Duodenal mucosa (tissue), 2 donors: Measurements from ENCODE around the gene RSL1D1.
"Not testable (repeated sequence)": the region's sequence is repeated elsewhere in the genome, so short reads cannot be mapped to it uniquely, and the experiment has no call there.

Experiments used
- H3K27ac ChIP-seq: one replicate; pipeline ENCODE4 v1.7.0; 2013; ENCODE audit warnings: low read depth, low read length
- H3K27me3 ChIP-seq, 2 donors: one replicate each; pipeline ENCODE4 v1.7.0; 2013; ENCODE audit warnings: low read length in 2 of 2, control low read depth in 1 of 2; ENCODE audit not compliant: insufficient read depth in 2 of 2, control insufficient read depth in 1 of 2
- H3K36me3 ChIP-seq, 2 donors: one replicate each; pipeline ENCODE4 v1.7.0; 2013; ENCODE audit warnings: low read length in 2 of 2, control low read depth in 1 of 2; ENCODE audit not compliant: insufficient read depth in 2 of 2, control insufficient read depth in 1 of 2
- H3K4me1 ChIP-seq, 2 donors: one replicate each; pipeline ENCODE4 v1.7.0; 2013; ENCODE audit warnings: low read length in 2 of 2, control low read depth in 1 of 2; ENCODE audit not compliant: insufficient read depth in 2 of 2, control insufficient read depth in 1 of 2
- H3K4me3 ChIP-seq, 2 donors: one replicate each; pipeline ENCODE4 v1.7.0; 2013; ENCODE audit warnings: low read length in 2 of 2, low read depth in 1 of 2
- H3K9ac ChIP-seq, 2 donors: one replicate each; pipeline ENCODE4 v1.7.0; 2013; ENCODE audit warnings: low read length in 2 of 2, low read depth in 1 of 2
- H3K9me3 ChIP-seq, 2 donors: one replicate each; pipeline ENCODE4 v1.7.0; 2013; ENCODE audit warnings: low read length in 2 of 2, control low read depth in 1 of 2; ENCODE audit not compliant: control insufficient read depth in 1 of 2

Gene RSL1D1

GRCh38 chr16:11792410-11793241, 58.7 kb downstream of the RSL1D1 start:
- H3K4me3 ChIP-seq: peak overlapping the region in 1 of 2 donors; percentile 38
- no peaks in the 10 kb centered on the region for H3K27me3 ChIP-seq
- H3K9me3 ChIP-seq: no peaks in the 10 kb centered on the region
- peaks cover 0 to 13% of the 10 kb centered on the region in 2 donors for H3K36me3 ChIP-seq
- H3K9ac ChIP-seq: peak overlapping the region in 1 of 2 donors; percentile 54
- peak overlapping the region; percentile 57 for H3K27ac ChIP-seq
- peaks cover 45 to 50% of the 10 kb centered on the region in 2 donors for H3K4me1 ChIP-seq

DNA sequence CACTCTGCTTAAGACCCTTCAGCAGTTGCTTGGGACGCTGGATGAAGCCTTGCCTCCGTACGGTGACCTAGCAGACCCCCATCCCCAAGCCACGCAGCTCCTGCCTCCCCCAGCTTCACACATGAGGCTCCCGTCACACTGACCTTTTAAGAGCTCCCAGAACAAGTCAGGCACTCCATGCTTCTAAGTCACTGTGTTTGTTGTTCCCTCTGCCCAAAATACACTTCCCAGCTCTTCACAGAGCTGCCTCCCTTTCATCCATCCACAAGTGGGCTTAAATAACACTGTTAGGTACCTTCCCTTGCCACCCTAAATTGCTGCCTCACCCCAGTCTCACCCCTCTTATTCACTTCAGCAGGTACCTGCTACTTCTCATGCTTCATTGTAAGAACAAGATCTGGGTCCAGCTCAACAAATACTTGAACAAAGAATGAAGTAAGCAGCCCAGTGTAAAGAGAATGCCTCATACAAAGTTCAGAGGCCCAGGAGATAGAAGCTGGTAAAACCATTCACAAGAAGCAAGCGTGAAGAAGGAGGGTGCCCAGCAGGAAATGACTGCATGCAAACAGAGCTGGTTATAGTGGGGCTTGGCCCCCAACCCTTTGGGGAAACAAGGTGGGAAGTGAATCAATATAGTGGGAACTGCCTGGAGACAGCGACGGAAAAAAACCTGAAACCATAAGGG, 60.1 kb downstream of the RSL1D1 start:
- H3K27me3 ChIP-seq: no peaks in the 10 kb centered on the region
- H3K9ac ChIP-seq: peak overlapping the region in 1 of 2 donors; percentile 5
- H3K9me3 ChIP-seq: no peaks in the 10 kb centered on the region
- H3K27ac ChIP-seq: no peak overlapping the region
- H3K4me3 ChIP-seq: peak overlapping the region in 1 of 2 donors; percentile 10
- H3K36me3 ChIP-seq: peaks cover 0 to 13% of the 10 kb centered on the region in 2 donors
- peaks cover 50 to 54% of the 10 kb centered on the region in 2 donors for H3K4me1 ChIP-seq

DNA sequence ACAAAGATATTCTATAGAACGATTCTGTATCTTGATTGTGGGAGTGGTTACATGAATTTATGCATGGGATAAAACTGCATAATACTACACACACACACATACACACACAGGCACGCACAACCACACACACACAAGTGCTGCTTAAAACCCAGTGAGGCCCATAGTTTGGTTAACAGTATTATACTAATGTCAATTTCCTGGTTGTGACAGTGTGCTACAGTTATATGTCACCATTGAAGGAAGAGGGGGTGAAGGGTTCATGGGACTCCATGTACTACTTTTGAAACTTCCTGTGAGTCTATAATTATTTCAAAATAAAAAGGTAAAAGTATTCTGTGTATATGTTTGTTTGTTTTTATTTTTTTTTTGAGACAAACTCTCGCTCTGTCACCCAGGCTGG, 62.4 kb downstream of the RSL1D1 start:
- H3K4me3 ChIP-seq: no peak overlapping the region
- peaks cover 0 to 7% of the 10 kb centered on the region in 2 donors for H3K36me3 ChIP-seq
- H3K4me1 ChIP-seq: peaks cover 36 to 48% of the 10 kb centered on the region in 2 donors
- no peak overlapping the region for H3K27ac ChIP-seq
- H3K9me3 ChIP-seq: no peaks in the 10 kb centered on the region
- H3K27me3 ChIP-seq: no peaks in the 10 kb centered on the region
- H3K9ac ChIP-seq: no peak overlapping the region

GRCh38 chr16:11784980-11785599, 66.3 kb downstream of the RSL1D1 start:
- H3K27me3 ChIP-seq, H3K4me3 ChIP-seq, H3K9ac ChIP-seq, H3K36me3 ChIP-seq, H3K27ac ChIP-seq, H3K9me3 ChIP-seq: not testable (repeated sequence)
- peaks cover 35 to 49% of the 10 kb centered on the region in 2 donors for H3K4me1 ChIP-seq

GRCh38 chr16:11784381-11784780, 67.0 kb downstream of the RSL1D1 start:
- not testable (repeated sequence) for H3K9ac ChIP-seq, H3K4me3 ChIP-seq, H3K27me3 ChIP-seq, H3K27ac ChIP-seq, H3K9me3 ChIP-seq, H3K36me3 ChIP-seq
- H3K4me1 ChIP-seq: peaks cover 35 to 49% of the 10 kb centered on the region in 2 donors

DNA sequence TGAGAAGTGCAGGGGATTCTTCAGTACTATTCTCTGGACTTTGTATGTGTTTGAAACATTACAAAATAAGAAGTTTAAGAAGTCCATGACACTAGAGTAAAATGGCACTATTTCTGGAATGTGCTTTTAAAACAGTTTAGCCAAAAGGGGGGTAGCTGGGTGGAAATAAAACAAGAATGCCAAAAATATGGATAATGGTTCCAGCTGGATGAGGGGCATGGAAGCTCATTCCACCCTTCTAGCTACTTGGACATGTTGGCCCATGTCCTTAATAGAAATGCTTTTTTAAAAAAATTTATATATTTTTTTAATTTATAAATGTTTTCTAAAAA, 67.3 kb downstream of the RSL1D1 start:
- H3K36me3 ChIP-seq: peaks cover 0 to 5% of the 10 kb centered on the region in 2 donors
- H3K4me3 ChIP-seq: peak overlapping the region in 1 of 2 donors; percentile 40
- no peaks in the 10 kb centered on the region for H3K27me3 ChIP-seq
- no peaks in the 10 kb centered on the region for H3K9me3 ChIP-seq
- peaks cover 35 to 49% of the 10 kb centered on the region in 2 donors for H3K4me1 ChIP-seq
- peak overlapping the region in 1 of 2 donors; percentile 61 for H3K9ac ChIP-seq
- peak overlapping the region; percentile 84 for H3K27ac ChIP-seq
